ENCODE data around the gene CHST14. TPM values are rescaled to one million over a fixed set of nuclear protein-coding genes. Genes with fewer than 3 reads are reported as not detected.
A peak's percentile ranks its signal among the peaks of the same experiment; 100 is the strongest.

The CHST14 gene
- total and polyA plus RNA-seq, 2 of the 8 experiments (the other 6 are each of a cell fraction or from before 2014, with no cell fraction given): 13.4 to 20.3 TPM

DNA sequence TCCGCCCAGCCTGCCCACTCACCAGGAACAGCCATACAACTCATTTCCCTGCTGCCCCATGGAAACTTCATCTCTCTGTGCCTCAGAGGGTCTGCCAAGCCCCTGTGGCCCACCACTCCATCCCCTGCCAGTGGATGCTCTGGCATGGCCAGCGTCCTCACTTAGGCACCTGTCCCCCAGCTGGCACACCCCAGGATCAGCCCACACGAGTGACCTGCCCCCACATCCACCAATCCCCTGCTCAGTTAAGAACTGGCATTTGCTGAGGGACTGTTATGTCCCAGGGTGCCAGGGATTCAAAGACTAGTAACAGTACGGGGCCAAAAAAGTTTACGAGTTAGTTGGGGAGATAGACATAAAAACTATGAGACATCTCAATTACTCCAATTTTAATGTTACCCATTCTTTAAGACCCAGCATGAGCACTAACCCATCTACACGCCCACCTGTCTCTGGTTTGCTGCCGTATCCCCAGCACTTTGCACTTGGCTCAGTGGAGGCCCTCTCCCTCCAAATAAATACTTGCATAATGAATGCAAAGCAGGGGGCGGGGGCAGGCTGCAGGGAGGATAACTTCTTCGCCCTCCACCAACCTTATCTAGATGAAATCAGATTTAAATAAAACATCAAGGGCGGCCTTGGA is 41.6 kb upstream of the CHST14 start:
- CTCF ChIA-PET (ENCODE audit: partially characterized antibody): interaction anchor here (0.7 to 3.1 kb wide), 5 partner anchors 11 to 92 kb away, joined by 3 to 18 read pairs (median 5); no protein-coding TSS in a partner anchor
- Histone ChIP-seq H4K8ac (ENCODE audit: extremely low read depth, insufficient read depth, low read length) (no peak overlapping the region), H3K23ac (ENCODE audit: insufficient read length) (no peak overlapping the region), H2BK20ac (ENCODE audit: low read length) (no peak overlapping the region), H3K4me1 (replicated peaks in 1 of 4; ENCODE audit: control insufficient read depth in 3 of 4, insufficient read depth in 4 of 4, low read length in 3 of 4) (peaks cover 1 to 12% (median 7%) of the 10 kb centered on the region in 4 experiments; a peak in 5 of 7 replicates), H2BK5ac (ENCODE audit: low read depth, low read length) (no peak overlapping the region), H3K23me2 (ENCODE audit: low read depth, low read length) (no peaks in the 10 kb centered on the region), H4K91ac (replicated peaks; ENCODE audit: insufficient read length, low read length) (peak overlapping the region; percentile 41), H2BK12ac (ENCODE audit: low read depth, low read length) (no peak overlapping the region), H4K20me1 (replicated peaks in 1 of 2; ENCODE audit: control insufficient read depth in 1 of 2, insufficient read depth in 2 of 2, low read length in 2 of 2) (no peaks in the 10 kb centered on the region), H2BK15ac (ENCODE audit: low read length) (no peak overlapping the region), H3K4ac (replicated peaks; ENCODE audit: insufficient read length, low read depth, low read length) (no peak overlapping the region), H3K9me3 (ENCODE audit: insufficient read depth in 2 of 2, low read depth in 1 of 2, low read length in 1 of 2) (no peaks in the 10 kb centered on the region), H3K36me3 (ENCODE audit: control insufficient read depth in 2 of 4, insufficient read depth in 4 of 4, low read length in 3 of 4) (no peaks in the 10 kb centered on the region), H3K4me3 (ENCODE audit: extremely low read depth in 1 of 4, insufficient read depth in 2 of 4, low read depth in 3 of 4, low read length in 4 of 4) (no peak overlapping the region), H3K56ac (replicated peaks; ENCODE audit: insufficient read length, low read depth, low read length) (peak overlapping the region; percentile 14), H3K79me1 (ENCODE audit: low read depth, low read length) (no peaks in the 10 kb centered on the region), H3K18ac (ENCODE audit: extremely low read depth, low read length) (no peak overlapping the region), H3K9ac (replicated peaks in 1 of 4; ENCODE audit: extremely low read depth in 1 of 4, low read depth in 3 of 4, low read length in 3 of 4) (no peak overlapping the region), H3K79me2 (ENCODE audit: control insufficient read depth in 1 of 2, insufficient read depth in 2 of 2, low read length in 2 of 2) (no peaks in the 10 kb centered on the region), H3K27ac (ENCODE audit: low read depth, low read length) (no peak overlapping the region), H2AFZ (ENCODE audit: low read length) (no peak overlapping the region), H4K5ac (ENCODE audit: insufficient read length, low read depth, low read length) (no peak overlapping the region), H3K14ac (ENCODE audit: insufficient read length) (no peak overlapping the region), H2BK120ac (replicated peaks; ENCODE audit: low read depth, low read length) (no peak overlapping the region), H3K4me2 (ENCODE audit: insufficient read depth in 1 of 2, low read depth in 2 of 2, low read length in 2 of 2) (no peak overlapping the region), H2AK5ac (ENCODE audit: low read depth, low read length) (no peak overlapping the region), H3K27me3 (replicated peaks in 1 of 4; ENCODE audit: control insufficient read depth in 3 of 4, extremely low read depth in 1 of 4, insufficient read depth in 3 of 4, low read length in 3 of 4) (peaks cover 0 to 14% (median 1%) of the 10 kb centered on the region in 4 experiments; a peak in 2 of 7 replicates)
- 79% methylated on average over 10 of the region's 10 CpGs; no CpG with 5 or more reads in 1 of the 2 experiments for WGBS, 2 experiments (ENCODE audit: extremely low coverage in 1 of 2, insufficient coverage in 1 of 2, insufficient read length in 1 of 2, insufficient replicate concordance in 2 of 2, low coverage in 1 of 2, low lambda C conversion rate in 2 of 2, missing lambda C conversion rate in 1 of 2)
- DNase-seq (ENCODE audit: low read depth in 1 of 2, low spot score in 2 of 2) (no peak), FAIRE-seq (no peak)
- POLR2A ChIA-PET (ENCODE audit: partially characterized antibody): interaction anchor here (0.6 to 3.7 kb wide), 9 partner anchors 8 to 769 kb away, joined by 3 to 23 read pairs (median 4); partner anchors contain the start of genes BAHD1 and KNSTRN
- TF ChIP-seq RAD21 (IDR thresholded peaks at IDR 0.05 in 1 of 2, conservative IDR thresholded peaks at IDR 0.05 in 1 of 2; ENCODE audit: low read depth in 2 of 2, low read length in 2 of 2) (no peak), KDM1A (IDR thresholded peaks at IDR 0.05; ENCODE audit: borderline replicate concordance, low read length) (no peak), GABPA (IDR thresholded peaks at IDR 0.05; ENCODE audit: borderline replicate concordance, insufficient read depth, low read length) (no peak), CEBPB (IDR thresholded peaks at IDR 0.05; ENCODE audit: low read depth, low read length) (no peak), RFX5 (IDR thresholded peaks at IDR 0.05; ENCODE audit: borderline replicate concordance, low read depth, low read length) (no peak), HDAC6 (IDR thresholded peaks at IDR 0.05; ENCODE audit: low read depth, low read length) (no peak)
- TF ChIP-seq, protein P1, sequence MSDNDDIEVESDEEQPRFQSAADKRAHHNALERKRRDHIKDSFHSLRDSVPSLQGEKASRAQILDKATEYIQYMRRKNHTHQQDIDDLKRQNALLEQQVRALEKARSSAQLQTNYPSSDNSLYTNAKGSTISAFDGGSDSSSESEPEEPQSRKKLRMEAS (IDR thresholded peaks at IDR 0.05): no peak
- TF ChIP-seq, protein P2, sequence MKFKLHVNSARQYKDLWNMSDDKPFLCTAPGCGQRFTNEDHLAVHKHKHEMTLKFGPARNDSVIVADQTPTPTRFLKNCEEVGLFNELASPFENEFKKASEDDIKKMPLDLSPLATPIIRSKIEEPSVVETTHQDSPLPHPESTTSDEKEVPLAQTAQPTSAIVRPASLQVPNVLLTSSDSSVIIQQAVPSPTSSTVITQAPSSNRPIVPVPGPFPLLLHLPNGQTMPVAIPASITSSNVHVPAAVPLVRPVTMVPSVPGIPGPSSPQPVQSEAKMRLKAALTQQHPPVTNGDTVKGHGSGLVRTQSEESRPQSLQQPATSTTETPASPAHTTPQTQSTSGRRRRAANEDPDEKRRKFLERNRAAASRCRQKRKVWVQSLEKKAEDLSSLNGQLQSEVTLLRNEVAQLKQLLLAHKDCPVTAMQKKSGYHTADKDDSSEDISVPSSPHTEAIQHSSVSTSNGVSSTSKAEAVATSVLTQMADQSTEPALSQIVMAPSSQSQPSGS (IDR thresholded peaks at IDR 0.05; ENCODE audit: low read length): no peak
- TF ChIP-seq, protein P3, sequence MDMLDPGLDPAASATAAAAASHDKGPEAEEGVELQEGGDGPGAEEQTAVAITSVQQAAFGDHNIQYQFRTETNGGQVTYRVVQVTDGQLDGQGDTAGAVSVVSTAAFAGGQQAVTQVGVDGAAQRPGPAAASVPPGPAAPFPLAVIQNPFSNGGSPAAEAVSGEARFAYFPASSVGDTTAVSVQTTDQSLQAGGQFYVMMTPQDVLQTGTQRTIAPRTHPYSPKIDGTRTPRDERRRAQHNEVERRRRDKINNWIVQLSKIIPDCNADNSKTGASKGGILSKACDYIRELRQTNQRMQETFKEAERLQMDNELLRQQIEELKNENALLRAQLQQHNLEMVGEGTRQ (IDR thresholded peaks at IDR 0.05; ENCODE audit: low read length): no peak
